GM19468 (cell line): ENCODE data around the gene SGIP1.
"Not testable (repeated sequence)": the region's sequence is repeated elsewhere in the genome, so short reads cannot be mapped to it uniquely, and the experiment has no call there.

Experiments
- ATAC-seq: cut with Tn5 transposase; IDR thresholded peaks from one replicate; pipeline ENCODE4 v1.9.1; 2021; ENCODE audit warnings: mild to moderate bottlenecking, moderate library complexity, moderate number of reproducible peaks; ENCODE audit not compliant: unreplicated experiment; ENCODE audit errors: extremely low read depth

The SGIP1 gene

GRCh38 chr1:66788231-66788939 lies 254.4 kb downstream of the SGIP1 start:
- no peak for ATAC-seq

GRCh38 chr1:66791621-66792610 lies 258.0 kb downstream of the SGIP1 start:
- no peak for ATAC-seq

DNA sequence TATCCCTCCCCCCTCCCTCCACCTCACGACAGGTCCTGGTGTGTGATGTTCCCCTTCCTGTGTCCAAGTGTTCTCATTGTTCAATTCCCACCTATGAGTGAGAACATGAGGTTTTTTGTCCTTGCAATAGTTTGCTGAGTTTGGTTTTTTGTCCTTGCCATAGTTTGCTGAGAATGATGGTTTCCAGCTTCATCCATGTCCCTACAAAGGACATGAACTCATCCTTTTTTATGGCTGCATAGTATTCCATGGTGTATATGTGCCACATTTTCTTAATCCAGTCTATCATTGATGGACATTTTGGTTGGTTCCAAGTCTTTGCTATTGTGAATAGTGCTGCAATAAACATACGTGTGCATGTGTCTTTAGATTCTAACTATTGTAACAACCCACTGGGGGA lies 261.9 kb downstream of the SGIP1 start:
- not testable (repeated sequence) for ATAC-seq
